HepG2 (cell line): ENCODE results near the gene VPS13D. TPM values are rescaled to one million over a fixed set of nuclear protein-coding genes. Genes with fewer than 3 reads are reported as not detected.

ENCODE experiments used
- DRAP1 ChIP-seq: IDR thresholded peaks from 2 replicates; pipeline ENCODE4 v1.6.1; 2016; ENCODE audit warnings: missing genetic modification reagents, missing compliant biosample characterization
- ESRRA ChIP-seq: sonication (generic); formaldehyde crosslinking; IDR thresholded peaks from 2 replicates; pipeline ENCODE4 v1.5.1; 2020; ENCODE audit warnings: mild to moderate bottlenecking, low read depth, missing genetic modification reagents
- GFI1 ChIP-seq: sonication (generic); formaldehyde crosslinking; IDR thresholded peaks from 2 replicates; pipeline ENCODE4 v1.5.0; 2020; ENCODE audit warnings: missing genetic modification reagents, mild to moderate bottlenecking, borderline replicate concordance
- HBP1 ChIP-seq: IDR thresholded peaks from 2 replicates; pipeline ENCODE4 v1.6.1; 2016; ENCODE audit warnings: low read depth, control low read depth
- HDAC1 ChIP-seq: sonication (generic); formaldehyde crosslinking; IDR thresholded peaks from 2 replicates; pipeline ENCODE4 v1.5.1; 2020; ENCODE audit warnings: mild to moderate bottlenecking, missing genetic modification reagents
- HMGXB4 ChIP-seq, 2 experiments: sonication (generic) in 1 of 2; formaldehyde crosslinking in 1 of 2; IDR thresholded peaks; 2 replicates each; pipeline versions ENCODE4 v1.4.0 to v1.6.1; 2018 to 2020; ENCODE audit warnings: missing genetic modification reagents in 2 of 2, borderline replicate concordance in 1 of 2, low read depth in 1 of 2, mild to moderate bottlenecking in 1 of 2, missing biosample characterization in 1 of 2
- HNRNPK ChIP-seq: fragments of 200-400 bp; formaldehyde crosslinking; IDR thresholded peaks from 2 replicates; pipeline ENCODE4 v1.6.1; 2018; ENCODE audit warnings: low read length, low read depth, moderate library complexity, mild to moderate bottlenecking; ENCODE audit not compliant: poor library complexity, severe bottlenecking
- HOXA5 ChIP-seq: sonication (generic); formaldehyde crosslinking; IDR thresholded peaks from 2 replicates; pipeline ENCODE4 v1.4.0; 2020; ENCODE audit warnings: missing genetic modification reagents
- IKZF5 ChIP-seq: IDR thresholded peaks from 2 replicates; pipeline ENCODE4 v1.6.1; 2018; ENCODE audit warnings: missing genetic modification reagents, mild to moderate bottlenecking, missing compliant biosample characterization
- KAT7 ChIP-seq: IDR thresholded peaks from 2 replicates; pipeline ENCODE4 v1.6.1; 2018; ENCODE audit warnings: borderline replicate concordance, missing compliant biosample characterization
- MEF2D ChIP-seq: sonication (generic); formaldehyde crosslinking; IDR thresholded peaks from 2 replicates; pipeline ENCODE4 v1.5.1; 2020; ENCODE audit warnings: mild to moderate bottlenecking, missing genetic modification reagents
- PHF20 ChIP-seq: sonication (generic); formaldehyde crosslinking; IDR thresholded peaks from 2 replicates; pipeline ENCODE4 v1.5.0; 2020; ENCODE audit warnings: mild to moderate bottlenecking, missing genetic modification reagents
- PHF5A ChIP-seq: IDR thresholded peaks from one replicate; pipeline ENCODE4 v1.6.1; 2018; ENCODE audit warnings: low read depth, missing genetic modification reagents; ENCODE audit not compliant: unreplicated experiment
- SMC3 ChIP-seq: IDR thresholded peaks from 2 replicates; pipeline ENCODE4 v1.6.1; 2011; ENCODE audit warnings: low read length, improper control_type of control experiment
- SSRP1 ChIP-seq: IDR thresholded peaks from 2 replicates; pipeline ENCODE4 v1.6.1; 2016; ENCODE audit warnings: control low read depth
- ZNF20 ChIP-seq: sonication (generic); formaldehyde crosslinking; IDR thresholded peaks from 2 replicates; pipeline ENCODE4 v1.4.0; 2020; ENCODE audit warnings: mild to moderate bottlenecking, moderate library complexity, missing genetic modification reagents
- ZNF382 ChIP-seq: sonication (generic); formaldehyde crosslinking; IDR thresholded peaks from 2 replicates; pipeline ENCODE4 v1.5.0; 2020; ENCODE audit warnings: missing genetic modification reagents, mild to moderate bottlenecking, borderline replicate concordance
- ZNF414 ChIP-seq: sonication (generic); formaldehyde crosslinking; IDR thresholded peaks from 2 replicates; pipeline ENCODE4 v1.5.0; 2020; ENCODE audit warnings: missing genetic modification reagents
- ZNF503 ChIP-seq: sonication (generic); formaldehyde crosslinking; IDR thresholded peaks from 2 replicates; pipeline ENCODE4 v1.4.0; 2020; ENCODE audit warnings: missing genetic modification reagents
- polyA plus RNA-seq, 8 experiments: library from polyadenylated mRNA; depleted of rRNA in 3 of 8; stranded (reverse) in 7 of 8; unstranded in 1 of 8; fragments of >200 nt; fragmentation: Illumina TruSeq in 4 of 8; extraction: Trizol in 4 of 8; gene quantifications; 2 replicates each; pipeline versions ENCODE4 v1.2.1 to v1.2.3, GENCODE V29; 2011 to 2016; ENCODE audit warnings: low read depth in 4 of 8, missing spikeins in 1 of 8, mixed read lengths in 1 of 8; ENCODE audit not compliant: insufficient read depth in 1 of 8
- total RNA-seq, 5 experiments: library from RNA; depleted of rRNA; stranded (reverse); fragments of >200 nt; fragmentation: Illumina TruSeq; extraction: Trizol; gene quantifications; 2 replicates each; pipeline ENCODE4 v1.2.3, GENCODE V29; 2016; ENCODE audit warnings: low read depth in 1 of 5

Gene VPS13D
- total and polyA plus RNA-seq, 2 of the 13 experiments (the other 11 are each of a cell fraction or from before 2014, with no cell fraction given), result 8.6 to 13.9 TPM

GRCh38 chr1:12453400-12454343, 223.8 kb downstream of the VPS13D start (continued):
- TF ChIP-seq ESRRA (CRISPR knock-in tag) (peak; percentile 87), DRAP1 (peak; percentile 51), HMGXB4 (CRISPR knock-in tag; IDR thresholded peaks at IDR 0.05; ENCODE audit: borderline replicate concordance in 1 of 2, low read depth in 1 of 2) (0 out of 4 replicates have a peak, but pooled peaks have one; percentile 38 to 42), PHF5A (CRISPR knock-in tag) (peak; percentile 42), SSRP1 (CRISPR knock-in tag) (no peak), SMC3 (peak; percentile 19; the same call in 1 of the 2 replicates), GFI1 (CRISPR knock-in tag) (peak; percentile 85), MEF2D (CRISPR knock-in tag) (peak; percentile 99), HOXA5 (peak; percentile 39; the same call in 1 of the 2 replicates), ZNF382 (CRISPR knock-in tag) (no peak), IKZF5 (CRISPR knock-in tag) (peak; percentile 98), HDAC1 (CRISPR knock-in tag) (peak; percentile 91), HNRNPK (no peak), ZNF414 (CRISPR knock-in tag) (peak; percentile 42; the same call in 1 of the 2 replicates), PHF20 (no peak), KAT7 (CRISPR knock-in tag) (0 out of 2 replicates have a peak, but pooled peaks have one; percentile 56), ZNF503 (CRISPR knock-in tag) (peak; percentile 60; the same call in 1 of the 2 replicates), ZNF20 (CRISPR knock-in tag) (no peak), HBP1 (no peak; the same call in 1 of the 2 replicates)
